H1 (cell line): ENCODE data around the gene OXER1. TPM values are rescaled to one million over a fixed set of nuclear protein-coding genes. Genes with fewer than 3 reads are reported as not detected.

Source experiments
- CTCF ChIA-PET: fragments of 300-600 bp; sonication (Branson Sonifier 250); formaldehyde crosslinking; loops from one replicate; lab custom pipeline; 2021; ENCODE audit not compliant: partially characterized antibody; lab: Charles Lee
- POLR2A ChIA-PET: fragments of 300-600 bp; sonication (Branson Sonifier 250); formaldehyde crosslinking; loops from one replicate; lab custom pipeline; 2021; ENCODE audit warnings: inconsistent platforms; ENCODE audit not compliant: partially characterized antibody; lab: Charles Lee
- DNase-seq, 2 experiments: peaks; one replicate each; pipeline versions ENCODE4 v3.0.0 to v3.0.0-alpha.2; 2010 to 2022; ENCODE audit warnings: low spot score in 2 of 2, low read depth in 1 of 2, mixed read lengths in 1 of 2
- FAIRE-seq: peaks from 2 replicates; lab custom pipeline; 2011; peaks lifted over from hg19 to GRCh38; lab: Jason Lieb, UNC
- H2AFZ ChIP-seq: 2 replicates; pipeline ENCODE4 v1.8.1; 2012; ENCODE audit warnings: low read length, inconsistent platforms
- H2AK5ac ChIP-seq: 2 replicates; pipeline ENCODE4 v1.6.1; 2013; ENCODE audit warnings: low read depth, low read length
- H2BK120ac ChIP-seq: replicated peaks from 2 replicates; pipeline ENCODE3; 2013; ENCODE audit warnings: low read depth, low read length, inconsistent platforms
- H2BK12ac ChIP-seq: 2 replicates; pipeline ENCODE4 v1.6.1; 2013; ENCODE audit warnings: low read depth, low read length
- H2BK15ac ChIP-seq: 2 replicates; pipeline ENCODE4 v1.6.1; 2013; ENCODE audit warnings: low read length
- H2BK20ac ChIP-seq: 2 replicates; pipeline ENCODE4 v1.6.1; 2013; ENCODE audit warnings: low read length
- H2BK5ac ChIP-seq: 2 replicates; pipeline ENCODE4 v1.6.1; 2013; ENCODE audit warnings: low read depth, low read length
- H3K14ac ChIP-seq: 2 replicates; pipeline ENCODE4 v1.6.1; 2013; ENCODE audit warnings: inconsistent platforms; ENCODE audit not compliant: insufficient read length
- H3K18ac ChIP-seq: 2 replicates; pipeline ENCODE4 v1.6.1; 2013; ENCODE audit warnings: low read length; ENCODE audit errors: extremely low read depth
- H3K23ac ChIP-seq: 2 replicates; pipeline ENCODE4 v1.6.1; 2013; ENCODE audit warnings: inconsistent platforms; ENCODE audit not compliant: insufficient read length
- H3K23me2 ChIP-seq: 2 replicates; pipeline ENCODE4 v1.6.1; 2013; ENCODE audit warnings: low read depth, low read length
- H3K27ac ChIP-seq: 2 replicates; pipeline ENCODE4 v1.6.1; 2011; ENCODE audit warnings: low read depth, low read length, inconsistent platforms
- H3K27me3 ChIP-seq, 4 experiments: replicated peaks in 1 of 4; 1 replicate in 1 of 4; 2 replicates in 3 of 4; pipeline versions ENCODE4 v1.6.1 to v1.8.1; 2011 to 2013; ENCODE audit warnings: low read length in 3 of 4, mild to moderate bottlenecking in 3 of 4, inconsistent platforms in 2 of 4, mixed read lengths in 2 of 4, moderate library complexity in 1 of 4; ENCODE audit not compliant: control insufficient read depth in 3 of 4, insufficient read depth in 3 of 4; ENCODE audit errors: extremely low read depth in 1 of 4
- H3K36me3 ChIP-seq, 4 experiments: 2 replicates each; pipeline versions ENCODE4 v1.6.1 to v1.8.1; 2011 to 2013; ENCODE audit warnings: mild to moderate bottlenecking in 4 of 4, low read length in 3 of 4, moderate library complexity in 2 of 4, control low read depth in 1 of 4, inconsistent platforms in 1 of 4; ENCODE audit not compliant: insufficient read depth in 4 of 4, control insufficient read depth in 2 of 4
- H3K4ac ChIP-seq: replicated peaks from 2 replicates; pipeline ENCODE3; 2013; ENCODE audit warnings: low read length, low read depth, mixed read lengths, inconsistent platforms; ENCODE audit not compliant: insufficient read length
- H3K4me1 ChIP-seq, 4 experiments: replicated peaks in 1 of 4; 1 replicate in 1 of 4; 2 replicates in 3 of 4; pipeline versions ENCODE4 v1.6.1 to v1.8.1; 2011 to 2013; ENCODE audit warnings: low read length in 3 of 4, inconsistent platforms in 2 of 4, mixed read lengths in 1 of 4; ENCODE audit not compliant: insufficient read depth in 4 of 4, control insufficient read depth in 3 of 4
- H3K4me2 ChIP-seq, 2 experiments: 2 replicates each; pipeline versions ENCODE4 v1.6.1 to v1.8.1; 2011 to 2013; ENCODE audit warnings: low read depth in 2 of 2, low read length in 2 of 2, control low read depth in 1 of 2, inconsistent platforms in 1 of 2, mild to moderate bottlenecking in 1 of 2; ENCODE audit not compliant: insufficient read depth in 1 of 2
- H3K4me3 ChIP-seq, 4 experiments: fragments of 200-600, 300-600 bp in 1 of 4; sonication (generic), shearing (Covaris generic), sonication (Bioruptor Twin) in 1 of 4; 2 replicates each; pipeline versions ENCODE4 v1.5.1 to v1.8.1; 2011 to 2016; ENCODE audit warnings: low read length in 4 of 4, low read depth in 3 of 4, control low read depth in 2 of 4, inconsistent platforms in 2 of 4, mild to moderate bottlenecking in 2 of 4, mixed read lengths in 1 of 4, moderate library complexity in 1 of 4; ENCODE audit not compliant: insufficient read depth in 2 of 4; ENCODE audit errors: extremely low read depth in 1 of 4
- H3K56ac ChIP-seq: replicated peaks from 2 replicates; pipeline ENCODE3; 2013; ENCODE audit warnings: low read depth, mild to moderate bottlenecking, mixed read lengths, low read length, inconsistent platforms; ENCODE audit not compliant: insufficient read length
- H3K79me1 ChIP-seq: 2 replicates; pipeline ENCODE4 v1.6.1; 2013; ENCODE audit warnings: low read depth, low read length, control low read depth
- H3K79me2 ChIP-seq, 2 experiments: 2 replicates each; pipeline versions ENCODE4 v1.6.1 to v1.8.1; 2012 to 2013; ENCODE audit warnings: low read length in 2 of 2, mild to moderate bottlenecking in 2 of 2, inconsistent platforms in 1 of 2; ENCODE audit not compliant: insufficient read depth in 2 of 2, control insufficient read depth in 1 of 2
- H3K9ac ChIP-seq, 4 experiments: replicated peaks in 1 of 4; 1 replicate in 1 of 4; 2 replicates in 3 of 4; pipeline versions ENCODE4 v1.6.1 to v1.8.1; 2011 to 2013; ENCODE audit warnings: low read depth in 3 of 4, low read length in 3 of 4, control low read depth in 2 of 4, mild to moderate bottlenecking in 2 of 4, moderate library complexity in 2 of 4, inconsistent platforms in 1 of 4; ENCODE audit errors: extremely low read depth in 1 of 4
- H3K9me3 ChIP-seq, 2 experiments: 2 replicates each; pipeline versions ENCODE4 v1.6.1 to v1.8.1; 2012 to 2013; ENCODE audit warnings: mild to moderate bottlenecking in 2 of 2, moderate library complexity in 2 of 2, control low read depth in 1 of 2, inconsistent platforms in 1 of 2, low read depth in 1 of 2, low read length in 1 of 2, mixed read lengths in 1 of 2; ENCODE audit not compliant: insufficient read depth in 2 of 2
- H4K20me1 ChIP-seq, 2 experiments: replicated peaks in 1 of 2; 2 replicates each; pipeline versions ENCODE3 to v1.8.1; 2011 to 2013; ENCODE audit warnings: inconsistent platforms in 2 of 2, low read length in 2 of 2, mild to moderate bottlenecking in 1 of 2; ENCODE audit not compliant: insufficient read depth in 2 of 2, control insufficient read depth in 1 of 2
- H4K5ac ChIP-seq: 2 replicates; pipeline ENCODE4 v1.6.1; 2013; ENCODE audit warnings: low read length, low read depth, mixed read lengths, inconsistent platforms; ENCODE audit not compliant: insufficient read length
- H4K8ac ChIP-seq: 2 replicates; pipeline ENCODE4 v1.8.0; 2013; ENCODE audit warnings: mild to moderate bottlenecking, moderate library complexity, low read length, inconsistent platforms; ENCODE audit not compliant: insufficient read depth; ENCODE audit errors: extremely low read depth
- H4K91ac ChIP-seq: replicated peaks from 2 replicates; pipeline ENCODE3; 2013; ENCODE audit warnings: low read length, mixed read lengths, inconsistent platforms; ENCODE audit not compliant: insufficient read length
- CBX5 ChIP-seq: fragments of 300-800, 300-1000 bp; sonication (generic); IDR thresholded peaks from 2 replicates; pipeline ENCODE4 v1.7.1; 2016; ENCODE audit warnings: antibody characterized with exemption, low read length, low read depth
- CEBPB ChIP-seq: IDR thresholded peaks from 2 replicates; pipeline ENCODE4 v1.6.1; 2012; ENCODE audit warnings: low read depth, low read length
- GABPA ChIP-seq: IDR thresholded peaks from 2 replicates; pipeline ENCODE4 v1.6.1; 2011; ENCODE audit warnings: mild to moderate bottlenecking, low read length, moderate library complexity, borderline replicate concordance; ENCODE audit not compliant: insufficient read depth
- GTF2F1 ChIP-seq: IDR thresholded peaks from 2 replicates; pipeline ENCODE4 v1.6.1; 2012; ENCODE audit warnings: low read depth, low read length, improper control_type of control experiment, borderline replicate concordance
- HDAC6 ChIP-seq: IDR thresholded peaks from one replicate; pipeline ENCODE4 v1.7.1; 2012; ENCODE audit warnings: low read depth, mild to moderate bottlenecking, inconsistent platforms, low read length, moderate library complexity
- KDM1A ChIP-seq: fragments of 200-600, 300-600 bp; sonication (generic); IDR thresholded peaks from 2 replicates; pipeline ENCODE4 v1.7.1; 2016; ENCODE audit warnings: mild to moderate bottlenecking, low read length, borderline replicate concordance
- KDM5A ChIP-seq: fragments of 200-600 bp; IDR thresholded peaks from 2 replicates; pipeline ENCODE4 v1.7.1; 2012; ENCODE audit warnings: mild to moderate bottlenecking, low read length, inconsistent platforms, mixed read lengths
- PHF8 ChIP-seq: fragments of 200-600 bp; sonication (generic); conservative IDR thresholded peaks from 2 replicates; pipeline ENCODE4 v1.7.1; 2012; ENCODE audit warnings: low read depth, mild to moderate bottlenecking, inconsistent platforms, low read length, moderate library complexity
- POLR2AphosphoS5 ChIP-seq: IDR thresholded peaks from 2 replicates; pipeline ENCODE4 v1.6.1; 2011; ENCODE audit warnings: low read depth, low read length
- RBBP5 ChIP-seq: IDR thresholded peaks from 2 replicates; pipeline ENCODE4 v1.7.1; 2012; ENCODE audit warnings: low read depth, mild to moderate bottlenecking, inconsistent platforms, low read length, moderate library complexity, borderline replicate concordance
- SIN3A ChIP-seq, 2 experiments: IDR thresholded peaks in 1 of 2; conservative IDR thresholded peaks in 1 of 2; 2 replicates each; pipeline ENCODE4 v1.6.1; 2011 to 2012; ENCODE audit warnings: low read length in 2 of 2, improper control_type of control experiment in 1 of 2, low read depth in 1 of 2, mild to moderate bottlenecking in 1 of 2
- ZNF274 ChIP-seq: IDR thresholded peaks from 2 replicates; pipeline ENCODE4 v1.7.0; 2012; ENCODE audit warnings: low read length, borderline replicate concordance; ENCODE audit errors: extremely low read depth
- WGBS, 2 experiments: shearing (Covaris generic) in 1 of 2; methylation state at CpG; one replicate each; pipeline versions ENCODE4 v1.1.6 to v1.1.7; 2013 to 2015; ENCODE audit warnings: low lambda C conversion rate in 2 of 2, mixed read lengths in 2 of 2, inconsistent platforms in 1 of 2, low coverage in 1 of 2, missing lambda C conversion rate in 1 of 2; ENCODE audit not compliant: insufficient replicate concordance in 2 of 2, insufficient coverage in 1 of 2, insufficient read length in 1 of 2; ENCODE audit errors: extremely low coverage in 1 of 2, missing lambda C conversion rate in 1 of 2; 5-methylcytosine and 5-hydroxymethylcytosine counted together
- polyA plus RNA-seq, 7 experiments: library from polyadenylated mRNA; depleted of rRNA in 3 of 7; stranded (reverse) in 5 of 7; unstranded in 2 of 7; fragments of >200 nt in 5 of 7; fragments of 200-250 nt in 2 of 7; gene quantifications; 1 replicate in 5 of 7; 2 replicates in 1 of 7; 4 replicates in 1 of 7; pipeline versions ENCODE4 v1.2.1 to v1.2.3, GENCODE V29; 2011 to 2013; ENCODE audit warnings: missing spikeins in 2 of 7, mixed read lengths in 2 of 7
- total RNA-seq: library from RNA; stranded (reverse); fragmentation: NEBNext Ultra II Directional; extraction: Animal tissue kit (Norgen Biotek cat#: 25700); gene quantifications from 2 replicates; pipeline ENCODE4 v1.2.1, GENCODE V29; 2021
- TF ChIP-seq, protein P1 (sequence below): IDR thresholded peaks from 2 replicates; pipeline ENCODE4 v1.6.1; 2011; ENCODE audit warnings: low read length, improper control_type of control experiment

OXER1 gene
- total and polyA plus RNA-seq, 2 of the 8 experiments (the other 6 are each of a cell fraction or from before 2014, with no cell fraction given) = 1.2 to 2.9 TPM

DNA sequence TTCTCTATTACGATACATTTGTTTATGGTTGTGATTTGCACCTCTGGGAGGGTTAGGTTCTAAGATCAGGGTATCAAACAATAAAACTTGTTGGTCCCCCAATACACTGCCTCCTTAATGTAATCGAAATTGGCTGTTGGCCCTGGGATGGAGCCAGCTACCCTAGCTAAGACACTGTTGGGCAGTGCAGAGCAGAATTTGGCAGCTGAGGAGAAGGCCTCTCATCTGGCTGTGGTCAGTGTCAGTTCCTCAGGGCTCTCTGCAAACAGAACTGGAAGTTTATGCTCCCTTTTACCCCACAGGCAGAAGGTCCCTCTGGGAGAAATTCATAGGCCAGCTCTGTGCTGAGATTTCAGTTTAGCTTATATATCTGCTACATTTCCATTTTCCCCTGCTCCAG is 37.0 kb upstream of the OXER1 start:
- no peak overlapping the region for H2BK5ac ChIP-seq
- H3K27ac ChIP-seq = no peak overlapping the region
- no peak overlapping the region for H2BK20ac ChIP-seq
- H2AFZ ChIP-seq = no peak overlapping the region
- no peak overlapping the region for H2BK15ac ChIP-seq
- H3K14ac ChIP-seq = no peak overlapping the region
- H3K4me3 ChIP-seq = no peak overlapping the region
- no peaks in the 10 kb centered on the region for H3K79me2 ChIP-seq
- H2BK120ac ChIP-seq = no peak overlapping the region
- no peak overlapping the region for H3K56ac ChIP-seq
- H2BK12ac ChIP-seq = no peak overlapping the region
- no peak overlapping the region for H3K23ac ChIP-seq
- no peak overlapping the region for H4K8ac ChIP-seq
- no peaks in the 10 kb centered on the region for H3K27me3 ChIP-seq
- H2AK5ac ChIP-seq = no peak overlapping the region
- no peaks in the 10 kb centered on the region for H3K4me1 ChIP-seq
- H4K91ac ChIP-seq = no peak overlapping the region
- FAIRE-seq (no peak), DNase-seq (no peak)
- H3K4me2 ChIP-seq = no peak overlapping the region
- H3K79me1 ChIP-seq = no peaks in the 10 kb centered on the region
- no peaks in the 10 kb centered on the region for H3K36me3 ChIP-seq
- CTCF ChIA-PET = interaction anchor here (0.6 to 1.9 kb wide), 7 partner anchors 8 to 448 kb away, joined by 3 to 16 read pairs (median 6); no protein-coding TSS in a partner anchor
- no peaks in the 10 kb centered on the region for H4K20me1 ChIP-seq
- H3K9ac ChIP-seq = no peak overlapping the region
- no peak overlapping the region for H3K18ac ChIP-seq
- H3K4ac ChIP-seq = no peak overlapping the region
- H4K5ac ChIP-seq = no peak overlapping the region
- no peaks in the 10 kb centered on the region for H3K9me3 ChIP-seq
- WGBS, 2 experiments = 84% methylated on average over 2 of the region's 2 CpGs; no CpG with 5 or more reads in 1 of the 2 experiments
- POLR2A ChIA-PET = interaction anchor here (1.2 to 3.3 kb wide), 2 partner anchors 9 kb away, joined by 5 to 21 read pairs; partner anchors contain the start of gene HAAO
- H3K23me2 ChIP-seq = no peaks in the 10 kb centered on the region
- TF ChIP-seq SIN3A (conservative IDR thresholded peaks at IDR 0.05 in 1 of 2, IDR thresholded peaks at IDR 0.05 in 1 of 2; ENCODE audit: low read depth in 1 of 2, low read length in 2 of 2) (no peak), ZNF274 (no peak), CEBPB (no peak), GABPA (no peak), GTF2F1 (no peak), KDM5A (no peak), HDAC6 (no peak), CBX5 (no peak), PHF8 (no peak), KDM1A (no peak), RBBP5 (no peak), POLR2AphosphoS5 (no peak)
- TF ChIP-seq, protein P1, sequence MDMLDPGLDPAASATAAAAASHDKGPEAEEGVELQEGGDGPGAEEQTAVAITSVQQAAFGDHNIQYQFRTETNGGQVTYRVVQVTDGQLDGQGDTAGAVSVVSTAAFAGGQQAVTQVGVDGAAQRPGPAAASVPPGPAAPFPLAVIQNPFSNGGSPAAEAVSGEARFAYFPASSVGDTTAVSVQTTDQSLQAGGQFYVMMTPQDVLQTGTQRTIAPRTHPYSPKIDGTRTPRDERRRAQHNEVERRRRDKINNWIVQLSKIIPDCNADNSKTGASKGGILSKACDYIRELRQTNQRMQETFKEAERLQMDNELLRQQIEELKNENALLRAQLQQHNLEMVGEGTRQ = no peak
